ENCODE data around the gene LDB2.

LDB2 gene

GRCh38 chr4:16682975-16683374, 215.5 kb downstream of the LDB2 start:
- no peak for DNase-seq

GRCh38 chr4:16677001-16677944, 221.2 kb downstream of the LDB2 start:
- DNase-seq, result no peak

GRCh38 chr4:16676230-16676770, 222.1 kb downstream of the LDB2 start:
- DNase-seq, result no peak

GRCh38 chr4:16674082-16674481, 224.4 kb downstream of the LDB2 start:
- DNase-seq, result no peak

- DNase-seq, result no peak
These were observed 226.0 kb downstream of the LDB2 start for GRCh38 chr4:16672421-16672820.

DNA sequence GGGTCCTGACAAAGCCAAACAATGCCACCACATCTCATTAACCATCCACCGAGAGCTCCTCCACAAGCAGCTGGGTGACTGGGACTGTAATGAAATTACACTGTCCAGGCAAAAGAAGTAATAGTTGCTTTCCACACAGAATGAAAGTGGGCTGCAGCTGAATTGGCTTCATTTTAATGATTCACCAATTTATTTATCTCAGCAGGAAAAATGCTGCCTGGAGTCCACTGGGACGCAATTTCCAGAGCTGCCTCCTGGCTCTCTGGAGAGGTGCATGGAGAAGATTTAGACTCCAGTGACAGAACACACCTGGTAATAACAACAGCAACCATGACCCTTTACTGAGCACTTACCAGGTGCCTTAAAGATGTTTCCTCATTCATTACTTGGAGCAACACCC, 226.7 kb downstream of the LDB2 start:
- DNase-seq, result no peak

GRCh38 chr4:16670727-16671126, 227.7 kb downstream of the LDB2 start:
- no peak for DNase-seq

GRCh38 chr4:16669036-16669435, 229.4 kb downstream of the LDB2 start:
- no peak for DNase-seq

DNA sequence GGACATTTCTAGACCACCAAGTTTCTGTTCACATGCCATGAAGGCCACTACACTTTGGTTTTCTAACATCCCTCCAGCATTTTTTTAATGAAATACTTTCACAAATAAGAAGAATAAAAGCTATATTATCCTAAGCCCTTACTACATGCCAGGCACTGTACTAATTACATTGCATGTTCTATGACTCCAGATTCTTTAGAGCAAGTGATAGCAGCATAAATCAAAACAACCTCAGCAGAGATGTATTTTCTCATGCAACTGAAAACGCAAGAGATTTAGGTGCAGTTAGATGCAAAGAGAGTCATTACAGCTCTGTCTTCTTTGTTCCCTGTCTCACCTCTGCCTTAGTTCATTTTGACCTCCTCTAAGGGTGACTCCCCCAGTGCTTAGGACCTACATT, 230.0 kb downstream of the LDB2 start:
- no peak for DNase-seq

DNA sequence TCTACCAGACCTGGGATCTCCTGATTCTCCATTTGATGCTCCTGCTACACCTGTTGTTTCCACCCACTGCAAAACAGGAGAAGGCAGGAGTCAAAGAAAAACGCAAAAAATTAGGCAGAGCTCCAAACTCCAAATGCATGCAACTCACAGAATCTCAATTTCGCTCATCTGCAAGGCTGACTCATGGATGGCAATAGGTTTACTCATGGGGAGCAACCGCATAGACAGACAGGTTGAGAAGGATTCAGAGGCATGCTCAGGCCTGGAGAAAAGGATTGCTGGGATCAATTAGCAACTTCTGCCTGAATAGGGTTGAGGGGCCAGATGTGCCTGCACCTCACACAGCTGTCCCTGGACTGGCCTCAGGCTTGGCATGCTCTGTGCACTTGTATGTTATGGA, 231.0 kb downstream of the LDB2 start:
- DNase-seq, result no peak

GRCh38 chr4:16665942-16666551, 232.4 kb downstream of the LDB2 start:
- DNase-seq, result no peak

DNA sequence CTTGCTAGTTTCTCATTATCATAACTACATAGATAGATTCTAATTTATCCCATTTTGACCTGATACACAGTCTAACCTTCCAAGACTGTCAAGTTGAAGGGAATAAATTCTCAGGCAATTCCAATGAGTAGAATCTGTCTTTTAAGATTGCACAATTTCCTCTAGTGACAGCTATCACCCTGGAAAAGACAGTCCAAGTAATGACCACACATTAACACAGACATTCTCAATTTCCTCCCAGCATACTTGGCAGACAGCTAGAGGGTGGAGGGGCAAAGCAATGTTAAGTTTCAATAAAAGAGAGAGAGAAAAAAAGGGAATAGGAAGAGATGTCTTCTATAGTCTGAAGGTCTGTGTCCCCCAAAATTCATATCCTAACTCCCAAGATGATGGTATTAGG, 234.7 kb downstream of the LDB2 start:
- DNase-seq, result no peak

DNA sequence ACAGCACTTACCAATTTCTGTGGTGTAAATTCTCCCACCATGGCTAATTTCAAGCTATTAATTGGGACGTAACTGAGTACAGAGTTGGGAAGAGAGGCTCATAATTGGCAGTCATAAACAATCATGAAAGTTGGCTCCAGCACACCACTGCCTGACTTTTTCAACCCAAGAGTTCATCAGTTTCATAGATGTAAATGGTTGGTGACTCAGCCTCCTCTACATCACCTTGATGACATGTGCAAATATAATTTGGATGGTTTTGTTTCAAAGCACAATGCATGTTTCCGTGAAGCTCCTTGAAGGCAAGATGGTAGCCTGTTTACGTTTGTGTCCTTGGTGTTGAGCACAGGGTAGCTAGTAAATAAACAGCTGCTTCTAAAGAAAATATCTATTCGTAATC, 235.1 kb downstream of the LDB2 start:
- DNase-seq, result no peak

DNA sequence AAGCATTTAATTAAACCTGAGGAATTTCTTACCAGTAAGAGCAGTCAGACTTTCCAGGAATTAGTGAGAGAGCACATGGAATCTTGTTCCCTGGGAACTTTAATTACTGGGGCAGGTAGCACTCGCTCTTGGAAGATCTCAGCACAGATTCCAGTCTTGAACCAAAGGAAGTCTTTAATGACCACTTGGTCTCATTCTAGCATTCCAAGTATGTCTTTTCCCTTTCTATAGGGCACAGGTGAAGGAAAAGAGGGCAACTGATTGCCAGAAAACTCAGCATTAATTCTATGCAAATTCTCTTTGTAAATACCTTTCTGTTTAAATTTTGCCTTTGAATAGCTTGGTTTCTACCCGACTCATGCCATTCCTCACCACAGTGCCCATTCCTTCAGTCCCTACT, 236.6 kb downstream of the LDB2 start:
- DNase-seq, result no peak

DNA sequence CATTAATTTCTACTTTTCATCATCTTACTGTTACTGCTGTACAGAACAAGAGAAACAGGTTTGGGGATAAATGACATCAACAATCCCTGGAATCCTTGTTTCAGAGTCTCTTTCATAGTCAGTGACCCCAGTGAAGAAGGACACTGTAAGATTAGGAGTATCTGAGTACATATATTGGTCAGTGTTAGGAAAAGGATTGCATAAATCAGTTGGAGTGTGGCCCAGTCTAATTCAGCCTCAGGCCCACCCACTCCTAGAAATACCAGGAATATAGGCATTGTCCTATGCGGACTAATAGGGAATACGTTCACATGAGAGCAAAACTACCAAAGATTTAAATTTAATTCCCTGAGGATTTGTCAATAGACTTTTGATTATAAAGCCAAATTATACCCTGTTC, 237.8 kb downstream of the LDB2 start:
- no peak for DNase-seq

- DNase-seq, result peak in 1 of 14 donors; percentile 35
These were observed 238.8 kb downstream of the LDB2 start for GRCh38 chr4:16659694-16660093.

- DNase-seq, result no peak
These were observed 239.4 kb downstream of the LDB2 start for GRCh38 chr4:16659079-16659478.

DNA sequence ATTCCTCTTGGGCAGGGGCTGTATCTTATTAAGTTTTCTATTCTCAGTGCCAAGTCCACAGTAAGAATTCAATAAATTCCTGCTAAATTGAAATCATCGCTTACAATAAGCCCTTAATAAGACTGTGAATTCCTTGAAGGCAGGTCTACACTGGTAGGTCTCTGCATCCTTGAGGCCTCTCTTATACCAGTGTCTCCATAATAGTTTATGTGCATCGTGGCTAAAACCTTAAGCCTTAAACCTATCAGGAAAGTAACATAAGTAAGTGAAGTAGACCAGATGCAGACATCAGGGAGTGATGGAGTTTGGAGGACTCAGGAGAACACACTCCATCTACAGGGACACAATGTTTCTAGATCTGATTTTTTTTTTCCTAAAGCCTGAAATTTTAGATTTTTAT, 240.3 kb downstream of the LDB2 start:
- DNase-seq, result no peak

GRCh38 chr4:16655111-16655510, 243.3 kb downstream of the LDB2 start:
- DNase-seq, result no peak

DNA sequence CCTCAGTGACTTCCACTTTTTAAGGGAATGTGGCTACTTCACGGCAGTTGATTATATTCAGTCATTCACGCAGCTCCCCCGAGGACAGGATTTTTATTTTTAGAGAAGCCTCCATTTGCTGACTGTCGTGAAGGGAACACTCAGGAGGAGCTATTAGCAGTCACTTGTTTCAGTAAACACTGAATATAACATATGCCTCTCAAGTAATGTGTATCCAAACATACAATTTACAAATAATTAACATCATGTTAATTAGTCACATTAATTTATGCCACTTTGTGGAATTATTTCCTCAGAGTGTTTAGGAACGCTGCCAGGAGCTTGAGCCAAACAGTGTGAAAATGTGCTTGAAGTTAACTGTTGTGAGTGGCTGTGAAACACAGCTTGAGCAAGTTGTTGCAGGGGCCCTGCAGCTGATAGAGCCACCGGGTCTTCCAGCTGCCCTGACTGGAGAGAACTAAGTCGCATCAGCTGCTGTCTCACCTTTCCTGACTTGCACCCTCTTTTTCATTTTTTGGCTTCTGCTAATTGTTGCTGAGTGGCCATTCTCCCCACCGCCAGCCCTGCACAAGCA, 245.6 kb downstream of the LDB2 start:
- DNase-seq, result no peak

- DNase-seq, result no peak
These were observed 252.0 kb downstream of the LDB2 start for GRCh38 chr4:16646459-16646858.

DNA sequence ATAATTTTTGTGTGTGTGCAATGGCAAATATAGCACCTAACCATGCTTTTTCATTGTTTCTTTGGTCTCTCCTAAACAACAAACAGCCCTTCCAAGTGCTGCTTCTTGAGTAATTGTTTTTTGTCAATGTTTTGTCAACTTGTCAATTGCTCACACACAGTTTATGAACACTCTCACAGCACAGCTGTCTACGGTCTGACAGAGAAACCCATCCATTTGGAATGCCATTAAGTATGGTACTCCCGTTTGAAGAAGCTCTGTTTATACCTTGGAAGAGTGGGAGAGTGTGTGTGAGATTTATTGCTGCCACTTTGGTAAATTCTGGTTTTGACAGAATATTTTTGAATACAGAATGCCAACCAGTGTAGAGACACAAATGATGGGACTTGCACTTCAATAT, 254.6 kb downstream of the LDB2 start:
- DNase-seq, result no peak

- DNase-seq, result peak in 1 of 14 donors; percentile 13
These were observed 255.5 kb downstream of the LDB2 start for GRCh38 chr4:16642897-16643296.
